NCI-H82 treated with DMSO at 0.1 percent for 48 hours (cell line): ENCODE results near the gene NEDD4.
"Not testable (repeated sequence)": the region's sequence is repeated elsewhere in the genome, so short reads cannot be mapped to it uniquely, and the experiment has no call there.

Experiments
- DNase-seq: peaks from one replicate; lab custom pipeline; 2025; ENCODE audit not compliant: unreplicated experiment; lab: John Stamatoyannopoulos, UW

NEDD4 gene

GRCh38 chr15:55785593-55785992 is 207.8 kb downstream of the NEDD4 start:
- not testable (repeated sequence) for DNase-seq

GRCh38 chr15:55784286-55784685 is 209.1 kb downstream of the NEDD4 start:
- no peak for DNase-seq

DNA sequence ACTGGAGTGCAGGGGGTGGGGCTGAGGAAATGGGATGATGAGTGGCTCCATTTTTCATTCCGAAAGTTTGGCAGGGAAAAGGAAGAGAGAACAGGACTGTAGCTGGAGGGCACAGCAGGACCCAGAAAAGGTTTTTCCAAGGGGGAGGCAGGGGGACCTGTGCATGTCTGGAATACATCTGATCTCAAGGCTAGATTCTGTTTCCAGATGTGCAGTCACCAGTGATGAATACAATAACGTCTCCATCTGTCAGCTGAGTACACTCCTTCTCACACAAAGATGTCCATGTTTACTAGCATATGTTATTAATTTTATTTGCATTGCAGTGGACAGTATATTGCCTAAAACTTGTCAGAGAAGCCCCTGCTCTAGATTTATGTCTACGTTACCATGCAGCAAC is 210.5 kb downstream of the NEDD4 start:
- DNase-seq, result no peak

DNA sequence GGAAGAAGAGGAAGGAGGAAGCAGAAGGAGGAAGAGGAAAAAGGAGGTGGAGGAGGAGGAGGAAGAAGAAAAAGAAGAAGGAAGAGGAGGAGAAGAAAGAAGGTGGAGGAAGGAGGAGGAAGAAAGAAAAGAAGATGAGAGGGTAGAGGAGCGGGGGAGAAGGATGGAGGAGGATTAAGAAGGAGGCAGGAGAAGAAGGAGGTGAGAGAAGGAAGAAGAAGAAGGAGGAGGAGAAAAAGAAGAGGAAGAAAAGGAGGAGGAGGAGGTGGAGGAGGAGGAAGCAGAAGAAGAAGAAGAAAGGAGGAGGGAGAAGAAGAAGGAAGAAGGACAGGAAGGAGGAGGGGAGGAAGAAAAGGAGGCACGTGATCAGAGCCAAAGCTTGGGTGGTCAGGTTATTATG is 213.1 kb downstream of the NEDD4 start:
- DNase-seq, result no peak

DNA sequence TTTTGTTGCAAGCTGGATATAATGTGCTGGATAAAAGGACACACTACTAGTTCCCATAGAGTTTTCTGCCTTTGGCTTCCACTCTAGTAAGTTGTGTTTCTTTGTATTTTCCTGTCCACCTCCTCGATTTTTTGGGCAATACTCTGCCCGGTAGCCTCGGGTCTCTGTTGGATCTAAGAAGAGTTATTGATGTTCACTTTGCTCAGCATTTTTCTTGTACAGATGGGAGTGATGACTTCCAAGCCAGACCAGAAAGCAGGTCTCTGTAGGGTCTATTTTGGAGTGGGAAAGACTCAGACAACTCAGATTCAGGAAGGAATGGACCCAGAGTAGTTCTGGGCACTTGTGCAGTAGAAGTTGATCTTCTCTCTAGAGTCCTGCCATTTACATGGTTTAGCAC is 214.5 kb downstream of the NEDD4 start:
- no peak for DNase-seq
